HG03103 (cell line): ENCODE data around the gene NDC1.
"Not testable (repeated sequence)": the region's sequence is repeated elsewhere in the genome, so short reads cannot be mapped to it uniquely, and the experiment has no call there.

Experiments
- ATAC-seq: cut with Tn5 transposase; IDR thresholded peaks from one replicate; pipeline ENCODE4 v1.9.1; 2021; ENCODE audit warnings: low read depth; ENCODE audit not compliant: unreplicated experiment

Gene NDC1

GRCh38 chr1:53826367-53826766 is 11.7 kb downstream of the NDC1 start:
- no peak for ATAC-seq

DNA sequence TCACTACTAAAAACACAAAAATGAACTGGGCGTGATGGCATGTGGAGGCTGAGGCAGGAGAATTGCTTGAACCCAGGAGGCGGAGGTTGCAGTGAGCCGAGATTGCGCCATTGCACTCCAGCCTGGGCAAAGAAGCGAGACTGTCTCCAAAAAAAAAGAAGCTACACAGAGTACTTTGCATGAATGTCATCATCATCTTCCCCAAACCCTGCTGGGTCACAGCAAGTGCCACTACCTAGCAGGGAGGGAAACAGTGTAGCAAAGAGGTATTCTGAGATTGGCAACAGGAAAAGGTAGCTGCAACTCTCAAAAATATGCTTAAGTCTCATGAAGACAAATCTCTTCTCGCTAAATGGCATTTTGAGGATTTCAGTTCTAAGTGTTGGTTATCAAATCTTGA is 12.8 kb downstream of the NDC1 start:
- no peak for ATAC-seq

- ATAC-seq = no peak
Observed at GRCh38 chr1:53822931-53823330, 15.2 kb downstream of the NDC1 start.

GRCh38 chr1:53821380-53821779 is 16.7 kb downstream of the NDC1 start:
- ATAC-seq = no peak

GRCh38 chr1:53819387-53819786 is 18.7 kb downstream of the NDC1 start:
- no peak for ATAC-seq

DNA sequence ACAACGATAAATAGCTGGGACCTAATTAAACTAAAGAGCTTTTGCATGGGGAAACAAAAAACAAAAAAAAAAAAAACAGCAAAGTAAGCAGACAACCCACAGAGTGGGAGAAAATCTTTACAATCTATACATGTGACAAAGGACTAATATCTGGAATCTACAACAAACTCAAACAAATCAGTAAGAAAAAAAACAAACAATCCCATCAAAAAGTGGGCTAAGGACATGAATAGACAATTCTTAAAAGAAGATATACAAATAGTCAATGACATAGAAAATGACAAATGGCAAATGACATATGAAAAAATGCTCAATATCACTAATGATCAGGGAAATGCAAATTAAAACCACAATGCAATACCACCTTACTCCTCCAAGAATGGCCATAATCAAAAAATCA is 21.5 kb downstream of the NDC1 start:
- not testable (repeated sequence) for ATAC-seq

GRCh38 chr1:53815484-53815883 is 22.6 kb downstream of the NDC1 start:
- ATAC-seq = not testable (repeated sequence)

DNA sequence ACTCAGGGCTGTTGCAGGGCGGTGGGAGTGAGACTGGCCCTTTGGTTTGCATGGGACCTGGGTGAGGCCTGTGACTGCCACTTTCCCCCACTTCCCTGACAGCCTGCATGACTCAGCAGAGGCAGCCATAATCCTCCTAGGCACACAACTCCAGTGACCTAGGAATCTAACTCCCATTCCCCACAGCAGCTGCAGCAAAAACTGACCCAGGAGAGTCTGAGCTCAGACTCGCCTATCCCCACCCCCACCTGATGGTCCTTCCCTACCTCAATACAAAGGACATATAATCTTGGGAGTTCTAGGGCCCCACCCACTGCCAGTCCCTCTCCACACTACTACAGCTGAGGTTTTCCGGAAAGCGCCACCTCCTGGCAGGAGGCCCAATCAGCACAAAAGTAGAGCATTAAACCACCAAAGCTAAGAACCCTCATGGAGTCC is 26.7 kb downstream of the NDC1 start:
- no peak for ATAC-seq

- no peak for ATAC-seq
Observed at GRCh38 chr1:53810497-53810896, 27.6 kb downstream of the NDC1 start.

DNA sequence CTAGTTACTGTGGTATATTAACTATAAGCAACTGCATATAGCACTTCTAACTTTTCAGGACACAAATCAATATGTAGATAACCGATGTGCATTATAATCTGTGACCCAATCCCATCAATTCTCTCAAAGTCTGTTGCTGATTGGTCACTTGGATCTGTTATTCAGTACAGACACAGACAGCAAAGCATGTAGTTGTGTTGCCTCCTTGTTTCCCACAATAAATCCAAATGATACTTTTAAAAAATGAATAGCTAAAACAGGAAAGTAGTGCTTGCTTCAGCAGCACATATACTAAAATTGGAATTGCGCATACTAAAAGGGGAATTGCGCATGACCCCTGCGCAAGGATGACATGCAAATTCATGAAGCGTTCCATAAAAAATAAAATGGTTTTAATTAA is 28.1 kb downstream of the NDC1 start:
- no peak for ATAC-seq

DNA sequence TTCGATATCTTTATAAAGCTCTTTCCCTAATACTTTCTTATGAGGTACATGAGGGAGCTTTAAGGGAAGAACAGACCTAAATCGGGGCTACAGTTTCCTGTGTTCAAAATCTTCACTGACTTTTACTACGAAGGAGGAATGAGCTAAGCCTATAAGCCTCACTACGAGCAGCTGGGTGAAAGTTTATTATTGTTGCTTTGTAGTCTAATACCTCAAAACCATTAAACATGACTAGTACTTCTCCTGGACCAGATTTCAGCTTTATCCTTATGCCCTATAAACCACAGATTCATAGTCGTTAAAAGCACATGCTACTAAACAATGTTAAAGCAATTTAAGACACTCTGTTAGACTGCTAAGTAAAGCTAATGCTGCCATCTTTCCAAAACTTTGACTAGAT is 30.2 kb downstream of the NDC1 start:
- ATAC-seq = no peak

DNA sequence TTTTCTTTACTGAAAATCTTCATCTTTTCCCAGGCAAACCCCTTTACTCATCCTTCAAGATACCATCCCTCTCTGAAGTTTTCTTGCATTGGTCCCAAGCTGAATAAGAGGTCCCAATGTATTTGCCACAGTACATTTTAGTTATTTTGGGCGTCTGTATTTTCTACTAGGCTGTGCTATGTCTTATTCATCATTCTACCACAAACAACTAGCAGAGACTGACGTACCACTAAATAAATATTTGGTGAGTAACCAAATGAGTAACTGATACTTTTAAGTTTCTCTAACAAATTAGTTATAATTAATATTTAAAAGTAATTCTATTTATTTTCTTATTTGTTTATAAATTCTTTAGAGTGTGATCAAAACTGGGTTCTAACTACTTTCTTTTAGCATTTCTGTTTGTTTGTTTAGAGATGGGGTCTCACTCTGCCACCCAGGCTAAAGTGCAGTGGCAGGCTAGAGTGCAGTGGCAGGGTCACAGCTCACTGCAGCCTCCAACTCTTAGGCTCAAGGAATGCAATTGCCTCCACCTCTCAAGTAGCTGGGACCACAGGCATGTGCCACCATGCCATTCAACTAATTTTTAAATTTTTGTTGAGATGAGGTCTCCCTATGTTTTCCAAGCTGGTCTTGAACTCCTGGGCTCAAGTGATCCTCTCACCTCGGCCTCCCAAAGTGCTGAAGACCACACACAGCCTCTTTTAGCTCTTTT is 33.1 kb downstream of the NDC1 start:
- no peak for ATAC-seq

DNA sequence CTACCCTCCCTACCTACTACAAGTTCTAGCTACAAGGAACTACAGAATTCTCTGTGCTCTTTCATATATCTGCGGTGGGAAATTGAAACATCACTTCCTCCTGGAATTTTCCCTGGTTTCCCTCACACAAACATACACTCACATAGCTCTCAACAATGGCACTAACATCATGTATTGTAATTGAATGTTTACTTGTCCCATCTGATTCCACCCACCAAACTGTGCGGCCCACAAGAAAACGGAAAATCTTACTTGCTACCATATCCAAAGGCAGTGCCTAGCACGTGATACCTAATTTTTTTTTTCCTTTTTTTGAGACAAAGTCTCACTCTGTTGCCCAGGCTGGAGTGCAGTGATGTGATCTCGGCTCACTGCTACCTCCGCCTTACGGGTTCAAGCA is 33.9 kb downstream of the NDC1 start:
- no peak for ATAC-seq

DNA sequence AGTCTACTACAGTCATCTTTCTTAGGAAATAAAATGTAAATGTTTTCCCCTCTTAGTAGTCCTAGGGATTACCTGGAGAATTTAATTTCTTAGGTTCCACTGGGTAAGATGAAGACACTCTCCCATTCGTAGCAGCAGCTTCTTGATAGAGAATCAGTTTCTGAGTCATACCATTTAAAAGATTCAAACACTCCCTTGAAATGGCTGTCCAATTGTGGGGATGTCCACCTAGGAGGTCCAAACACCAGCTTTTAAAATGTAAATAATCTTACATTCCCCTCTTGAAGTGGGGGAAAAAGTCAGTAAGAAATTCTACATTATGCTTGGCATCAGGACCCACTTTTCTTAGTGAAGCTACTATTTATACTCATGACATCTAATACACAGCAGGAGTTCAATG is 37.5 kb downstream of the NDC1 start:
- no peak for ATAC-seq

GRCh38 chr1:53799141-53799540 is 39.0 kb downstream of the NDC1 start:
- ATAC-seq = no peak

- no peak for ATAC-seq
Observed at GRCh38 chr1:53792806-53793205, 45.3 kb downstream of the NDC1 start.

GRCh38 chr1:53787655-53788054 is 50.4 kb downstream of the NDC1 start:
- no peak for ATAC-seq

DNA sequence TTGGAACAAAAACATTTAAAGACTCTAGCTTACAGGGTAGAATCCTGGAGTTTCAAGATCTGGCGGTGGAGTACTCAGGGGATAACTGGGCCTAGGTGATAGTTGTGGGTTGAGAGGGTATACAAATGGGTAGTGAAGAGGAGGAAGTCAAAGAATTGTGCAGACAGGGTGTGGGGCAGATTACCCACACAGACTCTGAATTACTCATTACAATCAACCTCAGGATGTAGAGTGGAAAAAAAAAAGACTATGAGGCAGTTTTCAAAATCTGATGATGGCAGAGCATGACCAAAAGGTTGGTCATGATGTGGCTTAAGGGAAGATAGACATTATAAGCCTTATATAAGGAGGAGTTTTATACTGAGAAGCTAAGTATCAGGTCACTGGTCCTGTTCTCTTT is 55.0 kb downstream of the NDC1 start:
- no peak for ATAC-seq

DNA sequence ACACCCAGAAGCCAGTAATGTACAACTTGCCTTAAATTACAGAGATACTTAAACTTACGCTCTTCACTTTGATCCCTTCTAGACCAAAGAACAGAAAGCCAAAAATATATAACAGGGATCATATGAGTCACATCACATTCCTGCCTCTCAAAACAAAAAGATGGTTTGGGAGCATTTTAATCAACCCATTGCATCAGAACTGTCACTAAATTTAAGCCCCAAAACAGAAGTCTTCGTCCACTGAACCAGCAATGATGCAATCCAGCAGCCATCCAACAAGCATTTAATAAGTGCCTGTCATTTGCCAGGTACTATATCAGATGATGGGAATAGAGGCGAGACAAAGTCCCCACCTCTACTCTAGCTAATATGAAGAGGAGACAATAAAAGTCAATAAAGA is 56.4 kb downstream of the NDC1 start:
- ATAC-seq = no peak

DNA sequence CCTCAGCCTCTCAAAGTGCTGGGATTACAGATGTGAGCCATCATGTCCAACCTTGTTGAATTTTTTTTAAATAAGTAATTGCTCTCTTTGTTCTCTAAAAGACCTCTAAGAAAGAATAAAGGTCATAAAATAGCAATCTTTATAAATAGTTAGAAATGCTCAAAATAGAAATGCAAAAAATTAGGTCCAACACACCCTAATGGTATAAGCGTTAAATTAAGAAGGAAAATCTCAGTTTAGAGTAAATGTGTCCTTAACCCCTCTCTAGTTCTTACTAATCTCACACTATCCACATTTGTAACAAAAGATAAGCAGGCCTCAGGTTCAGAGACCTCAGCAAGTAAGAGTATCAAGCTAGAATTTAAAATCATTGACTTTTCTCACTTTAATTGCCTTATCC is 60.8 kb downstream of the NDC1 start:
- ATAC-seq = no peak

DNA sequence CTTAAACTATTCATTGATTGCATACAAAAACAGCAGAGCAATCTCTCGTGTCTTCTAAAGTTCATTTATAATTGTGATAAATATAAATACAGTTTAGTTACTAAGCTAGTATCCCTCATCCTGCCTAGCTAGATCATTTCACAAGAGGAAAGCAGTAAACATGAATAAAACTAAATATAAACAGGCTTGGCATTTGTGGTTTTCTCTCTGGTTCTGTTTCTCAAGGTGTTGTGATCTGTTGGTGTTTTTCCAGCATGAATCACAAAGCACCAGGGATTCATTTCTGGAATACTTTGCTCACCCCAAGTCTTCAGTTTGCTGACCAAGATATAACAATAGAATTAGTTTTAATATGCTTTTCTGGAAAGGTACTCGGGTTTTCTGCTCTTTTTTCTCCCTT is 66.4 kb downstream of the NDC1 start:
- ATAC-seq = no peak

DNA sequence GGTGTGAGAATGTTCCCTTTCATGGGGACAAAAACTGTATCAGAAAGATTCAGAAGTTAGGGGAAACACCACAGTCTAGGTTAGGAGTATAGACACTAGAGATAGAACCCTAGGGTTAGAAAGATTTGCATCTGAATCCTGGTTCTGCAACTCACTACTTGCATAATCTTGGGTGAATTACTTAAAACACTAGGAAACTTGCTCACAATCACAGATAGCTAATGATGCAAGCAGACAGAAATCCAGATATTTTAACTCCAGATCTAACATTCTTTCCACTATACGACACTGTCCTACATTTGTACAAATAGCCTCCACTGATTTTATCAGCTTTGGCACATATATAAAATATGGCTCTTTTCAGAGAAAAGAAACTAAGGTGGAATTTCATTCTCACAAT is 68.3 kb downstream of the NDC1 start:
- ATAC-seq = no peak

DNA sequence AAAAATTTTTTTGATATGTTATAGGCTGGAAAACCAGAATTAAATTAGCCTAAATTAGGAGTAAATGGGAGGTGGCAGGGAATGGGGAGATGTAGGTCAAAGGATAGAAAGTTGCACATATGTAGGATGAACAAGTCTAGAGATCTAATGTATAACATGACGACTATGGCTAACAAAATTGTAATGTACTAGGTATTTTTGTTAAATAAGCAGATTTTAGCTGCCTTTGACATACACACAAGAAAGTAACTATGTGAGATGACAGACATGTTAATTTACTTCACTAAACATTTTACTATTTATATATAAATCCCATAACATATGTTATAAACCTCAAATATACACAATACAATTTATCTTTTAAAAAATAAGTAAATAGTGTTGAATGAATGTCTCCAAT is 68.9 kb downstream of the NDC1 start:
- ATAC-seq = no peak
